Dedifferentiated amniotic fluid mesenchymal stem cell (primary cell): Measurements from ENCODE around the gene RPS6KA4.

Experiments
- DNase-seq: peaks from one replicate; pipeline ENCODE4 v3.0.0-alpha.2; 2016; ENCODE audit errors: extremely low spot score

RPS6KA4 gene

GRCh38 chr11:64419818-64420485 lies 61.0 kb downstream of the RPS6KA4 start:
- DNase-seq = no peak
